SK-N-SH (cell line): ENCODE measurements around the gene NFASC. TPM values are rescaled to one million over a fixed set of nuclear protein-coding genes. Genes with fewer than 3 reads are reported as not detected.

Source experiments
- CTCF ChIA-PET: fragments of 300-600, 350-600 bp; formaldehyde crosslinking; extraction: SDS; loops from one replicate; lab custom pipeline; 2021; lab: Yijun Ruan, JAX
- POLR2A ChIA-PET: fragments of 350-600 bp; sonication (Branson Sonifier 250); formaldehyde crosslinking; extraction: SDS; loops from one replicate; lab custom pipeline; 2020; ENCODE audit warnings: antibody characterized with exemption, inconsistent platforms; lab: Yijun Ruan, JAX
- DNase-seq: peaks from one replicate; pipeline ENCODE4 v3.0.0; 2012
- H2AFZ ChIP-seq: fragments of 200-600 bp; sonication (generic); 2 replicates; pipeline ENCODE4 v1.8.1; 2016; ENCODE audit warnings: antibody characterized with exemption, mild to moderate bottlenecking, low read depth
- H3F3A ChIP-seq: fragments of 200-600 bp; sonication (generic); replicated peaks from 2 replicates; pipeline ENCODE3; 2016; ENCODE audit warnings: antibody characterized with exemption, mild to moderate bottlenecking; ENCODE audit not compliant: insufficient read depth
- H3K27ac ChIP-seq, 2 experiments: fragments of 200-500 bp in 1 of 2; fragments of 200-600 bp in 1 of 2; sonication (Bioruptor generic) in 1 of 2; sonication (generic), shearing (Covaris generic) in 1 of 2; 2 replicates each; pipeline versions ENCODE4 v1.5.1 to v1.6.1; 2014 to 2016; ENCODE audit warnings: low read depth in 2 of 2, inconsistent platforms in 1 of 2, low read length in 1 of 2, mild to moderate bottlenecking in 1 of 2, mixed read lengths in 1 of 2
- H3K27me3 ChIP-seq: fragments of 200-600 bp; sonication (generic), shearing (Covaris generic); 2 replicates; pipeline ENCODE4 v1.6.1; 2016; ENCODE audit warnings: mixed run types; ENCODE audit not compliant: insufficient read depth
- H3K36me3 ChIP-seq, 2 experiments: fragments of 200-500 bp in 1 of 2; fragments of 200-600 bp in 1 of 2; sonication (Bioruptor generic) in 1 of 2; sonication (generic) in 1 of 2; replicated peaks in 1 of 2; 2 replicates each; pipeline versions ENCODE3 to v1.5.1; 2014 to 2016; ENCODE audit warnings: low read length in 1 of 2, mild to moderate bottlenecking in 1 of 2; ENCODE audit not compliant: insufficient read depth in 2 of 2, control insufficient read depth in 1 of 2
- H3K4me1 ChIP-seq, 2 experiments: fragments of 200-500 bp in 1 of 2; fragments of 200-600 bp in 1 of 2; sonication (Bioruptor generic) in 1 of 2; sonication (generic), shearing (Covaris generic) in 1 of 2; 2 replicates each; pipeline versions ENCODE4 v1.5.1 to v1.6.1; 2014 to 2016; ENCODE audit warnings: low read depth in 1 of 2, low read length in 1 of 2, mixed run types in 1 of 2; ENCODE audit not compliant: insufficient read depth in 2 of 2, control insufficient read depth in 1 of 2
- H3K4me2 ChIP-seq: fragments of 200-600 bp; sonication (generic), shearing (Covaris generic); 2 replicates; pipeline ENCODE4 v1.6.1; 2017; ENCODE audit warnings: mixed run types
- H3K4me3 ChIP-seq, 2 experiments: fragments of 200-500 bp in 1 of 2; fragments of 200-600 bp in 1 of 2; sonication (Bioruptor generic) in 1 of 2; sonication (generic), shearing (Covaris generic) in 1 of 2; 2 replicates each; pipeline versions ENCODE4 v1.5.1 to v1.8.1; 2014 to 2016; ENCODE audit warnings: low read depth in 2 of 2, inconsistent platforms in 1 of 2, low read length in 1 of 2, mild to moderate bottlenecking in 1 of 2, mixed read lengths in 1 of 2, moderate library complexity in 1 of 2
- H3K79me2 ChIP-seq: fragments of 200-600 bp; sonication (generic); 2 replicates; pipeline ENCODE4 v1.8.1; 2017; ENCODE audit warnings: mild to moderate bottlenecking; ENCODE audit not compliant: insufficient read depth
- H3K9ac ChIP-seq: fragments of 200-600 bp; sonication (generic); 2 replicates; pipeline ENCODE4 v1.6.1; 2017; ENCODE audit warnings: mixed run types
- H3K9me2 ChIP-seq: fragments of 200-600 bp; sonication (generic); 2 replicates; pipeline ENCODE4 v1.6.1; 2017; ENCODE audit warnings: mixed run types
- H3K9me3 ChIP-seq: fragments of 200-600 bp; sonication (generic); 2 replicates; pipeline ENCODE4 v1.6.1; 2017; ENCODE audit warnings: mixed run types, mild to moderate bottlenecking, moderate library complexity
- H4K20me1 ChIP-seq: fragments of 200-600 bp; sonication (generic); 2 replicates; pipeline ENCODE4 v1.6.1; 2017; ENCODE audit warnings: mild to moderate bottlenecking, mixed run types; ENCODE audit not compliant: insufficient read depth
- FOXJ3 ChIP-seq: sonication (generic); formaldehyde crosslinking; IDR thresholded peaks from 2 replicates; pipeline ENCODE4 v1.5.1; 2020; ENCODE audit warnings: mild to moderate bottlenecking, missing genetic modification reagents
- FOXM1 ChIP-seq: IDR thresholded peaks from 2 replicates; pipeline ENCODE4 v1.4.0; 2012; ENCODE audit warnings: low read depth, mild to moderate bottlenecking
- GABPA ChIP-seq: IDR thresholded peaks from 2 replicates; pipeline ENCODE4 v1.4.0; 2012; ENCODE audit warnings: low read depth, mild to moderate bottlenecking
- JUND ChIP-seq: IDR thresholded peaks from 2 replicates; pipeline ENCODE4 v1.4.0; 2012
- NFIC ChIP-seq: IDR thresholded peaks from 2 replicates; pipeline ENCODE4 v1.4.0; 2012; ENCODE audit warnings: borderline replicate concordance
- NRF1 ChIP-seq: IDR thresholded peaks from 2 replicates; pipeline ENCODE4 v1.6.1; 2012; ENCODE audit warnings: low read depth, mild to moderate bottlenecking, low read length
- RCOR1 ChIP-seq: fragments of 150-350 bp; IDR thresholded peaks from 2 replicates; pipeline ENCODE4 v1.6.1; 2017; ENCODE audit warnings: antibody characterized with exemption, low read length
- RFX5 ChIP-seq: IDR thresholded peaks from 2 replicates; pipeline ENCODE4 v1.6.1; 2012; ENCODE audit warnings: mild to moderate bottlenecking, improper control_type of control experiment, low read length
- RXRA ChIP-seq: IDR thresholded peaks from 2 replicates; pipeline ENCODE4 v1.4.0; 2012; ENCODE audit warnings: low read depth, mild to moderate bottlenecking, borderline replicate concordance
- SMC3 ChIP-seq: IDR thresholded peaks from 2 replicates; pipeline ENCODE4 v1.6.1; 2012; ENCODE audit warnings: low read depth, low read length, improper control_type of control experiment
- WGBS: methylation state at CpG from one replicate; pipeline ENCODE4 v1.1.6; 2017; ENCODE audit warnings: low lambda C conversion rate; 5-methylcytosine and 5-hydroxymethylcytosine counted together
- polyA plus RNA-seq, 3 experiments: library from polyadenylated mRNA; depleted of rRNA; stranded (reverse); fragments of >200 nt; gene quantifications; 2 replicates each; pipeline ENCODE4 v1.2.3, GENCODE V29; 2012
- TF ChIP-seq, protein P1 (sequence below): IDR thresholded peaks from 2 replicates; pipeline ENCODE4; 2012
- TF ChIP-seq, protein P2 (sequence below): IDR thresholded peaks from 2 replicates; pipeline ENCODE4 v1.4.0; 2012; ENCODE audit warnings: low read depth, borderline replicate concordance

Gene NFASC
- polyA plus RNA-seq, 1 of the 3 experiments (the other 2 are of a cell fraction): 6.0 TPM

DNA sequence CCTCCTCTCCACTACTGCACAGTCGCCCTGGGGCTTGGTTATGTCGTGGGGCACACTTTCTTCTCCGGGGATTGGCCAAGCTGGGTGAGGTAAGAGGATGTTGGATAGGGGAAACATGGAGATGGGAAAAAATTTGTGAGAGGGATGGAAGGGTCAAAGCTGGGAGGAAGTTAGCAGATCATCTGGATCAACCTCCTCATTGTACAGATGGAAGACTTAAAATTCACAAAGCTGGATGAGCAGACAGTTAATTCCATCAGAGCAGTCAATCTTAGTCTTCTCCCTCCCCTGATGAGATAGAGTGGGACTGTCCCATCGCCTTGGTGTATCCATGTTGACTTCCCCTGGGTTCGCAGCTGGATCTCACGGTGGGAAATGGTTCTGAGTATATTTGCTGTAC is 102.8 kb downstream of the NFASC start:
- CTCF ChIA-PET: interaction anchor here (0.6 to 12.3 kb wide), 10 partner anchors 8 to 381 kb away, joined by 3 to 123 read pairs (median 12); no protein-coding TSS in a partner anchor
- no peaks in the 10 kb centered on the region for H3K27me3 ChIP-seq
- peaks cover 9% of the 10 kb centered on the region for H3F3A ChIP-seq
- no peak overlapping the region for H3K4me2 ChIP-seq
- WGBS: 32% methylated on average over 6 of the region's 6 CpGs
- TF ChIP-seq JUND (no peak), NRF1 (no peak)
- no peaks in the 10 kb centered on the region for H4K20me1 ChIP-seq
- H3K9me2 ChIP-seq: no peaks in the 10 kb centered on the region
- H2AFZ ChIP-seq: no peak overlapping the region
- H3K9ac ChIP-seq: no peak overlapping the region
- peaks cover 0 to 11% of the 10 kb centered on the region in 2 experiments; a peak in 2 of 4 replicates for H3K4me1 ChIP-seq
- POLR2A ChIA-PET: interaction anchor here (1.5 kb wide), 1 partner anchor 88 kb away, joined by 3 read pairs; no protein-coding TSS in a partner anchor
- no peaks in the 10 kb centered on the region for H3K79me2 ChIP-seq
- no peaks in the 10 kb centered on the region for H3K9me3 ChIP-seq
- no peaks in the 10 kb centered on the region for H3K36me3 ChIP-seq
- no peak for DNase-seq
- H3K27ac ChIP-seq: no peak overlapping the region
- H3K4me3 ChIP-seq: no peak overlapping the region

- Histone ChIP-seq H3K4me1 (peaks cover 0 to 11% of the 10 kb centered on the region in 2 experiments; a peak in 2 of 4 replicates), H3K4me2 (no peak overlapping the region), H3K36me3 (no peaks in the 10 kb centered on the region), H2AFZ (no peak overlapping the region), H3F3A (peaks cover 9% of the 10 kb centered on the region), H3K9ac (no peak overlapping the region), H4K20me1 (no peaks in the 10 kb centered on the region), H3K9me2 (no peaks in the 10 kb centered on the region), H3K27ac (no peak overlapping the region), H3K9me3 (no peaks in the 10 kb centered on the region), H3K79me2 (no peaks in the 10 kb centered on the region), H3K4me3 (no peak overlapping the region), H3K27me3 (no peaks in the 10 kb centered on the region)
- no peak for TF ChIP-seq FOXM1
- TF ChIP-seq, protein P1, sequence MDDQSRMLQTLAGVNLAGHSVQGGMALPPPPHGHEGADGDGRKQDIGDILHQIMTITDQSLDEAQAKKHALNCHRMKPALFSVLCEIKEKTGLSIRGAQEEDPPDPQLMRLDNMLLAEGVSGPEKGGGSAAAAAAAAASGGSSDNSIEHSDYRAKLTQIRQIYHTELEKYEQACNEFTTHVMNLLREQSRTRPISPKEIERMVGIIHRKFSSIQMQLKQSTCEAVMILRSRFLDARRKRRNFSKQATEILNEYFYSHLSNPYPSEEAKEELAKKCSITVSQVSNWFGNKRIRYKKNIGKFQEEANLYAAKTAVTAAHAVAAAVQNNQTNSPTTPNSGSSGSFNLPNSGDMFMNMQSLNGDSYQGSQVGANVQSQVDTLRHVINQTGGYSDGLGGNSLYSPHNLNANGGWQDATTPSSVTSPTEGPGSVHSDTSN: no peak
- TF ChIP-seq, protein P2, sequence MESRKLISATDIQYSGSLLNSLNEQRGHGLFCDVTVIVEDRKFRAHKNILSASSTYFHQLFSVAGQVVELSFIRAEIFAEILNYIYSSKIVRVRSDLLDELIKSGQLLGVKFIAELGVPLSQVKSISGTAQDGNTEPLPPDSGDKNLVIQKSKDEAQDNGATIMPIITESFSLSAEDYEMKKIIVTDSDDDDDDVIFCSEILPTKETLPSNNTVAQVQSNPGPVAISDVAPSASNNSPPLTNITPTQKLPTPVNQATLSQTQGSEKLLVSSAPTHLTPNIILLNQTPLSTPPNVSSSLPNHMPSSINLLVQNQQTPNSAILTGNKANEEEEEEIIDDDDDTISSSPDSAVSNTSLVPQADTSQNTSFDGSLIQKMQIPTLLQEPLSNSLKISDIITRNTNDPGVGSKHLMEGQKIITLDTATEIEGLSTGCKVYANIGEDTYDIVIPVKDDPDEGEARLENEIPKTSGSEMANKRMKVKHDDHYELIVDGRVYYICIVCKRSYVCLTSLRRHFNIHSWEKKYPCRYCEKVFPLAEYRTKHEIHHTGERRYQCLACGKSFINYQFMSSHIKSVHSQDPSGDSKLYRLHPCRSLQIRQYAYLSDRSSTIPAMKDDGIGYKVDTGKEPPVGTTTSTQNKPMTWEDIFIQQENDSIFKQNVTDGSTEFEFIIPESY: no peak
- no peak for TF ChIP-seq RCOR1
- TF ChIP-seq RXRA: no peak
- no peak for TF ChIP-seq GABPA
- no peak for TF ChIP-seq FOXJ3
- no peak for TF ChIP-seq NFIC
- TF ChIP-seq SMC3: no peak
- TF ChIP-seq RFX5: no peak
- WGBS: 80% methylated on average over 2 of the region's 2 CpGs
- DNase-seq: no peak
- ChIA-PET CTCF (interaction anchor here (1.5 to 12.3 kb wide), 7 partner anchors 9 to 380 kb away, joined by 4 to 123 read pairs (median 30); no protein-coding TSS in a partner anchor), POLR2A (interaction anchor here (1.5 kb wide), 1 partner anchor 87 kb away, joined by 3 read pairs; no protein-coding TSS in a partner anchor)
Observed at GRCh38 chr1:204974327-204974726, 103.7 kb downstream of the NFASC start.
